Hepatocyte (in vitro differentiated cells): ENCODE measurements around the gene SOX10. TPM values are rescaled to one million over a fixed set of nuclear protein-coding genes. Genes with fewer than 3 reads are reported as not detected.

ENCODE experiments used
- DNase-seq: peaks from one replicate; pipeline ENCODE4 v3.0.0-alpha.2; 2016; ENCODE audit warnings: low spot score
- H2AFZ ChIP-seq: fragments of 200-600 bp; sonication (generic); 2 replicates; pipeline ENCODE4 v1.6.0; 2016; ENCODE audit warnings: antibody characterized with exemption, mild to moderate bottlenecking
- H3K27ac ChIP-seq: fragments of 200-600 bp; sonication (generic); 2 replicates; pipeline ENCODE4 v1.5.1; 2016; ENCODE audit warnings: mild to moderate bottlenecking
- H3K27me3 ChIP-seq: fragments of 200-600 bp; sonication (generic); 2 replicates; pipeline ENCODE4 v1.6.1; 2016
- H3K36me3 ChIP-seq: fragments of 200-600 bp; sonication (generic); replicated peaks from 2 replicates; pipeline ENCODE4 v1.5.1; 2016; ENCODE audit warnings: low read depth; ENCODE audit not compliant: insufficient read depth
- H3K4me1 ChIP-seq: fragments of 200-600 bp; sonication (generic); 2 replicates; pipeline ENCODE4 v1.5.1; 2016; ENCODE audit warnings: mild to moderate bottlenecking, moderate library complexity; ENCODE audit not compliant: insufficient read depth
- H3K4me2 ChIP-seq: fragments of 200-600 bp; sonication (generic); 2 replicates; pipeline ENCODE4 v1.6.0; 2016
- H3K4me3 ChIP-seq: fragments of 200-600 bp; sonication (generic); 2 replicates; pipeline ENCODE4 v1.5.1; 2016; ENCODE audit warnings: mild to moderate bottlenecking
- H3K79me2 ChIP-seq: fragments of 200-600 bp; sonication (generic); 2 replicates; pipeline ENCODE4 v1.6.0; 2017; ENCODE audit warnings: mild to moderate bottlenecking
- H3K9me2 ChIP-seq: fragments of 200-600 bp; sonication (generic); replicated peaks from 2 replicates; pipeline ENCODE4 v1.6.0; 2017; ENCODE audit warnings: mild to moderate bottlenecking; ENCODE audit not compliant: insufficient read depth
- H3K9me3 ChIP-seq: fragments of 200-600 bp; sonication (generic); 2 replicates; pipeline ENCODE4 v1.5.1; 2016; ENCODE audit warnings: low read depth, mild to moderate bottlenecking
- H4K20me1 ChIP-seq: fragments of 200-600 bp; sonication (generic); 2 replicates; pipeline ENCODE4 v1.6.0; 2016; ENCODE audit warnings: mild to moderate bottlenecking; ENCODE audit not compliant: insufficient read depth, poor library complexity, severe bottlenecking
- EZH2 ChIP-seq: fragments of 200-600 bp; sonication (generic); IDR thresholded peaks from 2 replicates; pipeline ENCODE4 v1.6.1; 2016; ENCODE audit warnings: antibody characterized with exemption, mild to moderate bottlenecking, borderline replicate concordance
- EZH2phosphoT487 ChIP-seq: fragments of 200-600 bp; sonication (generic); IDR thresholded peaks from one replicate; pipeline ENCODE4 v1.6.1; 2018; ENCODE audit warnings: antibody characterized with exemption, mild to moderate bottlenecking, low read depth, moderate library complexity; ENCODE audit not compliant: unreplicated experiment, severe bottlenecking
- WGBS: methylation state at CpG from one replicate; pipeline ENCODE4 v1.1.6; 2016; ENCODE audit warnings: low lambda C conversion rate; ENCODE audit errors: missing lambda C conversion rate; 5-methylcytosine and 5-hydroxymethylcytosine counted together
- polyA plus RNA-seq: library from polyadenylated mRNA; unstranded; fragments of >200 nt; fragmentation: Nextera tagmentation; extraction: Ambion mirVana; gene quantifications from 2 replicates; pipeline ENCODE4 v1.2.1, GENCODE V29; 2016
- total RNA-seq: library from RNA; depleted of rRNA; stranded (reverse); fragments of >200 nt; gene quantifications from 2 replicates; pipeline ENCODE4 v1.2.3, GENCODE V29; 2014
- TF ChIP-seq, protein P1 (sequence below): fragments of 200-600 bp; sonication (generic); IDR thresholded peaks from 2 replicates; pipeline ENCODE4 v1.5.1; 2016; ENCODE audit warnings: antibody characterized with exemption, mild to moderate bottlenecking; ENCODE audit not compliant: poor library complexity

Gene SOX10
- total and polyA plus RNA-seq, 2 experiments from 2014 or later, result not detected

DNA sequence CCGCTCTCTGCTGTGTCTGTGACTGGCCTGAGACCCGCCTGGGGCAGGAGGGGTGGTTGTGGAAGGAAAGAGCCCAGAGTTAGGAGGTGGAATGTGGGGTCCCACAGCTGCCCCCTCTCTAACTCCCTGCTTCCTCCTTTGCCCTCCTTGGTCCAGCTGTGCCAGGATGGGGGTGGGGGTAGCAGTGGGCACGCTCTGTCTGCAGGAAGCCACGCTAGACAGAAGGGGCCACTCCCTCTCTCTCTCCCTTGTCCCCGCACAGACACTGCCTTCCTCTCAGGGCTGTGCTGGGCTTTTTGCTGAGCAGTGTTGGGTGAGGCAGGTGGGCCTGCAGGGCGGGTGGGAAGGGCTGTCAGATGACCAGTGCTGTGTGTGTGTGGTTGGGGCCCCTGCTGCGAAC is 2.0 kb upstream of the SOX10 start:
- Histone ChIP-seq H4K20me1 (peaks cover 4% of the 10 kb centered on the region), H3K4me1 (peaks cover 5% of the 10 kb centered on the region), H3K36me3 (no peaks in the 10 kb centered on the region), H3K9me3 (no peaks in the 10 kb centered on the region), H3K79me2 (no peaks in the 10 kb centered on the region), H3K27me3 (peaks cover 36% of the 10 kb centered on the region), H3K9me2 (no peaks in the 10 kb centered on the region), H3K4me2 (no peak overlapping the region), H3K27ac (no peak overlapping the region), H3K4me3 (no peak overlapping the region), H2AFZ (no peak overlapping the region)
- no peak for DNase-seq
- TF ChIP-seq, protein P1, sequence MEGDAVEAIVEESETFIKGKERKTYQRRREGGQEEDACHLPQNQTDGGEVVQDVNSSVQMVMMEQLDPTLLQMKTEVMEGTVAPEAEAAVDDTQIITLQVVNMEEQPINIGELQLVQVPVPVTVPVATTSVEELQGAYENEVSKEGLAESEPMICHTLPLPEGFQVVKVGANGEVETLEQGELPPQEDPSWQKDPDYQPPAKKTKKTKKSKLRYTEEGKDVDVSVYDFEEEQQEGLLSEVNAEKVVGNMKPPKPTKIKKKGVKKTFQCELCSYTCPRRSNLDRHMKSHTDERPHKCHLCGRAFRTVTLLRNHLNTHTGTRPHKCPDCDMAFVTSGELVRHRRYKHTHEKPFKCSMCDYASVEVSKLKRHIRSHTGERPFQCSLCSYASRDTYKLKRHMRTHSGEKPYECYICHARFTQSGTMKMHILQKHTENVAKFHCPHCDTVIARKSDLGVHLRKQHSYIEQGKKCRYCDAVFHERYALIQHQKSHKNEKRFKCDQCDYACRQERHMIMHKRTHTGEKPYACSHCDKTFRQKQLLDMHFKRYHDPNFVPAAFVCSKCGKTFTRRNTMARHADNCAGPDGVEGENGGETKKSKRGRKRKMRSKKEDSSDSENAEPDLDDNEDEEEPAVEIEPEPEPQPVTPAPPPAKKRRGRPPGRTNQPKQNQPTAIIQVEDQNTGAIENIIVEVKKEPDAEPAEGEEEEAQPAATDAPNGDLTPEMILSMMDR, result no peak
- TF ChIP-seq EZH2, result no peak
- no peak for TF ChIP-seq EZH2phosphoT487
- WGBS, result 92% methylated on average over 6 of the region's 7 CpGs

DNA sequence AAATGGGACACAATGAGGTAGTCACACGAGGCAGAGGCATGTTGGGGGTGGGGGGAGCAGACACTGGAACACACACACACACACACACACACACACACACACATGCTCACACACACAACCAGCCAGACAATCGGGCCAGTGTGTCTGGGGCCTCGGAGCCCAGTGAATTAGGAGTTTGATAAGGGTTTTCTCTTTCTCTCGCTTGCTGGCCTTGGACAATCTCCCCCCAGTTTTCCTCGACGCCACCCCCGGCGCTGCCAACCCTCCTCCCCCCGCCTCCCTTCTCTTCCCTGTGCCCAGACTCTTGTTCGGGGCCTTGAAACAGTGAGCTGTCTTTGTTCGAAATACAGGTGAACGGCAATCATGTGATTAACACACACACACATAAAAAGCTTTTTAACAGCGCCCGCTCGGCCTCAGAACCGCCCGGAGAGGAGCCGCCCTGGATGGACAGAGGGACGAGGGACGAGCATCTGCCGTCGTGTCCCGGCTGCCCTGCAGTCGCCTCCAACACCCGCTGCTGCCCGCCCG is 1.5 kb upstream of the SOX10 start:
- 89% methylated on average over 21 of the region's 27 CpGs for WGBS

DNA sequence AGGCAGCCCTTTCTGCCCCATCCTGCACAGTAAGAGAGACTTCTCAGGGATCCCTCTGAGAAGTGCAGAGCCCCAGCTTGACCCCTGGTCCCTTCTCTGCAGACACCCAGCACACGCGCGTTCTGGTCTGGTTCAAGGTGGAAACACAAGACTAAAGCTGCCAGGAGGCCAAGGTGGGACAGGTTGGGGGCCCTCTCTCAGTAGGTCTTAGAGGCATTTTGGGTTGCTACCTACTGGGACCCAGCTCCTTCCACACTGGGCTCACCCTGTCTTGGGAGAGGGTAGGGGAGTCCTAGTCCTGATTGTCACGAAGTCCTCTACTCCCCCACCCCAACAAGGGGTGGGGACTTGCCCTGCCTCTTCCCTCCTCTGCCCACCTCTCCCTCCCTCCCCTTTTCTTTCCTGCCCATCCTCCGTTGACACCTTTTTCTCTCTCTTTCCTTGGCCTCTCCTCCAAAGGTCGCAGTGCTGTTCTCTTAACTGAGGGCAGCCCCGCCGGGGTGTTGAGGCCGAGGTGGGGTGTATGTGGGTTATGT is 763 bp upstream of the SOX10 start:
- Histone ChIP-seq H3K9me3 (no peaks in the 10 kb centered on the region), H2AFZ (no peak overlapping the region), H3K9me2 (no peaks in the 10 kb centered on the region), H3K4me3 (no peak overlapping the region), H3K4me2 (no peak overlapping the region), H3K27ac (no peak overlapping the region), H3K4me1 (peaks cover 5% of the 10 kb centered on the region), H3K36me3 (no peaks in the 10 kb centered on the region), H3K27me3 (peaks cover 37% of the 10 kb centered on the region), H4K20me1 (peaks cover 4% of the 10 kb centered on the region), H3K79me2 (no peaks in the 10 kb centered on the region)
- 90% methylated on average over 9 of the region's 9 CpGs for WGBS
- TF ChIP-seq EZH2 (no peak), EZH2phosphoT487 (no peak)
- TF ChIP-seq, protein P1, result no peak
- DNase-seq, result no peak

More for the DNA sequence above, 1.5 kb upstream of the SOX10 start:
- no peaks in the 10 kb centered on the region for H3K36me3 ChIP-seq
- H3K4me1 ChIP-seq, result peaks cover 5% of the 10 kb centered on the region
- no peak overlapping the region for H3K27ac ChIP-seq
- H3K9me2 ChIP-seq, result no peaks in the 10 kb centered on the region
- H3K4me2 ChIP-seq, result no peak overlapping the region
- peaks cover 37% of the 10 kb centered on the region for H3K27me3 ChIP-seq
- TF ChIP-seq, protein P1, result no peak
- no peak for TF ChIP-seq EZH2phosphoT487
- no peak for TF ChIP-seq EZH2
- peaks cover 4% of the 10 kb centered on the region for H4K20me1 ChIP-seq
- DNase-seq, result no peak
- H3K79me2 ChIP-seq, result no peaks in the 10 kb centered on the region
- H2AFZ ChIP-seq, result no peak overlapping the region
- H3K9me3 ChIP-seq, result no peaks in the 10 kb centered on the region
- no peak overlapping the region for H3K4me3 ChIP-seq
